Ramos (cell line): ENCODE results near the gene DMRTA2.

ENCODE experiments used
- in situ Hi-C: fragments of 300-500 bp; cut with MboI; formaldehyde crosslinking; loops from one replicate; pipeline ENCODE4 v1.14.3; 2022; ENCODE audit warnings: low sequenced_read_pairs; ENCODE audit not compliant: unreplicated experiment

The DMRTA2 gene

DNA sequence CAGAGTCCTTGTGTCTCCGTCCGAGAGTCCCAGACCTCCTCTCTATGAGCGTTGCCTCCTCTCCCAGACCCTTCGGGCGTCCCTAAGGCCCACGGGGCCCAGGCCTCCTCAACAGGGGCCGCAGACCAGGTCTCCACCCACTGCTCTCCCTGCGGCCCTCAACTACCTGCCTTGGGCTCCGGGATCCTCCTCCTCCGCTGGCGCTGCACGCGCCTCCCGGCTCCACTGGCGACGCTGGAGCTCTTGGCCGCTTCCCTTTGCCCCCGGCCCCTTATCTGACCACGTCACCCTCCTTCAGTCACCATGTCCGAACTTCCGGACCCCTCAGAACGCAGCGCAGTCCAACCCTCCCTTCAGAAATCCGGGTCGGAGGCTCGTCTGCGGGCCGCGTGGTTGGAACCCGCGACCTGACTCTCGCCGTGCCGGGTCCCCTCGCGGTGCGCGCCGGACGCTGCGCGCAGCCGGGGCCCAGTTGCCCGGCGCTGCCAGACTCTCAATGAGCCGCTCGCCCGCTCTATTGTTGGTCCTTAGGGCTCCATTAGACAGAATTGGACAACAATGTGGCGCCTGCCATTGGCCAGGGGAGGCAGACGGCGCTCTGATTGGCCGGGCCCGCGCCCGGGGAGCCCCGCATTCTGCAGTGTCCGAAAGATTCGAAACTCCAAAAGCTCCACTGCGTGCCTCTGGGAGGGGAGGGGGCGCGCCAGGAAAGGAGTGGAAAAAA, at the start of gene DMRTA2:
Gene DMRTA2, minus strand, starts transcription at position 498 of the 724 bp plus-strand sequence. CDS start 1,907 bp downstream, outside the sequence.
- in situ Hi-C loops: no loop called here

DNA sequence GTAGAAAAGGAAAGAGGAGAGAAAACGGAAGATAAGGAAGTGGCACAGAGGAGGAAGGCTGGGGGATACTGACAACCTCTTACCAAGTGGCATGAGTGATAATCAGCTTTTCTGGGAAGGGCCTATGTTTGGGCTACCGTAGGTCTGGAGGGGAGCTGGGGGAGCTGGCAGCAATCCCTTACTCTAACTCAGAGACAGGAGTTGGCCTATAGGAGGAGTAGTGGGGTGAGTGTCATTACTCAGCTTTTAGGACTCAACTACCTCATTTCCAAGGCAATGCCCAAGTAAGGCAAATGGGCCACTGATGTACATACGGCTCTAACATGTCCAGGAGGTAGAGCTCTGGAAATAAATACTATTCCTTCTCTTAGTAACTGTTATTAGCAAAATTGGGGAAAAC, 48.7 kb upstream of the DMRTA2 start:
- in situ Hi-C loops: no loop called here

DNA sequence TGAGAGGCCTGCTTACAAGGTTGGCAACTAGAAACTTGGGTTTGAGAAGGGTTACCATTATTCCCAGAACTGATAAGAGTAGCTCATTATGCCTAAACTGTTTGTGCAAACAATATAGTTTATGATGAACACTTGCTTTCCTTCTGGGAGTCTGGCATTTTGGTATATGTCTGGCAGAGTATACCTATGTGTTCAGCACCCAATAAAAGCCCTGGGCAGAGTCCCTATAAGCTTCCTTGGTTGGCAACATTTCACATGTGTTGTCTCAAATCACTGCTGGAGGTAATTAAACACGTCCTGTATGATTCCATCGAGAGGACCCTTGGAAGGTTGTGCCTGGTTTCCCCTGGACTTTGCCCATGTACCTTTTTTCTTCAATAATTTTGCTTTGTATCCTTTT, 39.7 kb upstream of the DMRTA2 start:
- in situ Hi-C loops: no loop called here

DNA sequence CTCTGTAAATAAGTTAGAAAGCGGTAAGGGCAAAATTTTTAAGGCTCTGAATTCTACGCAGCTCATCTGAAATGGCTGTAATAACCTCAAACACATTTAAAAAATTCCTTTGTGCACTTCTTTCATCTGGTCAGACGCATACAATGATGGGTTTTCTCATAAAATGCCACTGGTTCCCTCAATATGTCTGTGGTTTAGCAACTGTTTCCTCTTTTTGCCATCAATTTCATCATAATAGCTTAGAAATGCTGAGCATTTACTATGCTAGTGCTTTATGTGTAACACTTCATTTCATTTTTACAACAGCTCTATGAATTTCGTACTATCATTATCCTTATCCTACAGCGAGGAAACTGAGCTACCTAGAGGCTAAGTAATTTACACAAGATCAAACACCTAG, 35.3 kb upstream of the DMRTA2 start:
- in situ Hi-C loops: no loop called here

DNA sequence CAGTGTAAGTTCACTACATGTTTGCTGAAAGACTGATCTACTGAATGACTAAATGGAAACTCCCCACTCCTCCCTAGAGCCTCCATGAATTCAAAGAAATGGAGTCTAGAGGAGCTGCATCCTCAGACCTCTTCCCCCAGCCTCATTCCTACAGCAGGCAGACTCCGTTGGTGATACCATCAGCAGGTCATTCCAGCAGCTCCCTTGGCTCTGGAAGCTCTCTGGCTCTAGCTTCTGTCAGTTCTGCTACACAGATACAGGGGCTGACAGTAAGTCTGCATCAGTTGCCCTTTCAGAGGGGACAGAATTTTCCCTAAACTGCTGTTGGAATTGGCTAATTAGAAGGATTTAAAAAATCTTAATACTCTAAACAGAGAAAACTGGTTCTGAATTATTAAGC, 31.7 kb upstream of the DMRTA2 start:
- in situ Hi-C loops: no loop called here

DNA sequence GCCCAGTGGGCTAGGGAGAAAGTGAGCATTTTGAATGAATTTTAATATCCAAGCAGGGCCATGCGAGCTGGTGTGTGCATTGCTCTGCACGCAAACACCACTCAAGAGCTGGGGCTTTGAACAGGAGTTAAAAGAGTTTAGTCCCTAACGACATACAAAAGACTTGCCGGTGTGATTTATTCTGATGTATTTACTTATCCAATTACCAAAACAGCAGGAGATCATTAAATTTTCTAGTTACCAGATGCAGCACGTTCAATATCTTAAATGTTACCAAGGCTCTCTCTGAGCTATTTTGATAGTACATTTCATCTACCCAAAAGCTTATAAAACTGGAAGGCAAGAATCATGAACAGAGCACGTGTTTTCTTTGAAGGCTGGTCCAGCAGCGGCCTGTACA, 30.0 kb upstream of the DMRTA2 start:
- in situ Hi-C loops: no loop called here

DNA sequence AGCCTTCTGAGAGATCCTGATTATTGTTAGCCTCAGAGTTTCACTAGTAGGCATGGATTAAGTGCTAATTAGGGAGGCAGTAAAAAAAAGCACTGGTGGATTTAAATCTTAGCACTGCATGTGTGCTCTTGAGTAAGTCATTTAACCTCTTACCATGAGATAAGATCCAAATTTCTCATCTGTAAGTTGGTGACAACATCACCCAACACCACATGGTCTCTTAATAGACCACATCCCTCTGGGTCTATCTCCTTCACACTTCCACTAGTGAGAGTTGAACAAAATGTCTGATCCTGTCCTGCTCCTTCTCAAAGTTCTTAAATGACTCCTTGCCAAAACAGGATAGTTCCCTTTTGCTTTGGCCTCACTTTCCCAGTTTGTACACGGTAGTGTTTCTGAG, 29.5 kb upstream of the DMRTA2 start:
- in situ Hi-C loops: no loop called here

DNA sequence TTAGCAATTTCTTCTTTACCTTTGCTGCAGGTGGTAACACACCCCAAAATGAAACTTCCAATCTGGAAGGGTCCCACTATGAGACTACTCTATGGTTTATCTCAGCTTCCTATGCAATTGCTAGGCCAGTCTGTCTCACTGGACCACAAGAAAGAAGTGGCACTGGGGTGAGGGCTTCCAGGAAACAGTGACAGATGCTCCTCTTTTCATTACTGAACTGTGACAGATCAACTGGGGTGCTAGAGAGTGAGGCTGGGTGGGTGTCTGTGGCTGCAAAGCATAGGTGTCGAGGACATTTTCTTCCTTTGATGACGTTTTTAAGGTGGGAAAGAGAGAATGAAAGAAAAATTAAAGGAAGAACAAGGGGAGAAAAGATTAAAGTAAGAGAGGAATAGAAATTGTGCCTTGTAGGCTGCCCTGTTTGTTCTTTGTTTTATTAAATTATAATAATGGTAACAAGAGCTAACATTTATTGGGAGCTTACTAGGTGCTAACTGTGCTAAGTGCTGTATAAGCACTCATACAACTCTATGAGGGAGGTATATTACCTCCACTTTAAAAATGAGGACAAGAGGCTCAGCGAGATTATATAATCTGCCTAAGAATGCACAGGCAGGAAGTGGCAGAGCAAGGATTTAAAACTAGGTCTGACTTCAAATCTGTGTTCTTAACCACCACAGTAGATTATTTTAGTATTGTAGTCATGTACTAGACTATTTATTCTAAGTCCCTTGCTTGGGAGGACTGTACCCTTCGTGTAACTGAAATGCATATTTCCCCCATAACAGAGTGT, 27.8 kb upstream of the DMRTA2 start:
- in situ Hi-C loops: no loop called here

DNA sequence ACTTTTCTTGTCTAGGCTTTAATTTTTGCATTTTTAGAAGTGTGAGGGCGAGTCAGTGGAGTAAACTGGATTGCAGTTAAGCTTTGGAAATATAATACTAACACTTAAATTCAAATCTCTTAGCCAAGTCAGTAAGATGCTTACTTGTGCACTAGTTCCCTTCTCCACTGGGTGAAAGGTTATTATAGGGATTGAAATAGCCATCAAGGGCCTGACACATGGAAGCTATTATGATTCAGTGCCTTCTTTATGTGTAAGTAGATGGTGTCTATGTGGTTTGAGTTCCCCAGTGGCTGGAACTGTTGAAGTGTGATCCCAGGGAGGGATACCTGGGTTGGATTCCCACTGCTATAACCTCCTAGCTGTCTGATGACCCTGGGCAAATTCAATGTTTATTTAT, 24.7 kb upstream of the DMRTA2 start:
- in situ Hi-C loops: no loop called here

DNA sequence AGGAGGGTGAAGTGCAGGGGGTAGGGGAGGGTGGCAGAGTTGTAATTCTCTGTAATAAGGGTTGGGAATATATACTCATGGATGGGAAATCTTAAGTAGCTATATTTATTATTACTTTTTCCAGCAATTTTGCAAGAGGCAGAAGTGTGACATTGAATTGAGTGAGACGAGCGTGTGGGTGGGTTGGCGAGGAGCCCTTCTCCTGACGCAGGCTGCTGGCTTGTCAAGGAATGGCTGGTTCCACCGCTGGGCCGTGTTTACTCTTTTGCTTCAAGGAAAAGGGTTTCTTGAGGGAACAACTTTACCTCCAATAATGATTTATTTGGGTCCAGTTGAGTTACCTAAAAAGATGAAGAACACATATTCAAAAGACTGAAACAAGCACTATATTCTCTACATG, 17.9 kb upstream of the DMRTA2 start:
- in situ Hi-C loops: no loop called here

DNA sequence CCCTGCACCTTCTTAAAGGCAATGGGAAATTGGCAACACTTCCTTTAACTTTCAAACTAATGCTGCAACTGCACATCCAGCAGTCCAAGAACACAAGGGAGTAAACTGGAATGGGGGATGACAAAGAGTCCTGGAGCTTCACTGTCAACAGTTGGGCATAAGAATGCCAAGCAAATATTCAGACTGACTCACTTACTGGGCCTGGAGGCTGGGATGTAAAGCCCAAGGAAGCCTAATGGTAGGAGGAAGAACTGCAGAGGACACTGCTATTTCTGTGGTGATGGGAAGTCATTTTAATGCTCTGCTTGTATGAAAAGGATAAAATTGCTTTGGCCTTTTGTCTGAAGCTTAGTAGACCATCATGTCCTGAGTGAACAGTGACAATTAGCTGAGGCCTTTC, 15.7 kb upstream of the DMRTA2 start:
- in situ Hi-C loops: no loop called here

DNA sequence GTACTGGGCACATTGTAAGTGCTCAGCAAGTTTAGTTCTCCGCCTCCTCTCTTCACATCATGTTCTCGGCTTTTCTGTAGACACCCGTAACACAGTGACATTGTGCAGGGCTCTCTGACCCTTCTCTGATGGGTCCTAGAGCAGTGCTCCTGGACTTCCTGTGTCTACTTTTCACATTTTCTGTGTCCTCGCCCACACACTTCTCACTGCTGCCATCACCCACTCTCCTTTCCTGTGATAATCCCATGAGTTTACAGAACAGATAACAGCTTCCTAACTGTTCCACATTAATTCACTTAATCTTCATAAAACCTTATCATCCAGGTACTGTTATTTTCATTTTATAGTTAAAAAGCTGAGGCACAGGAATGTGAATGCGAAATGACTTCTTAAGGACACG, 13.2 kb upstream of the DMRTA2 start:
- in situ Hi-C loops: no loop called here

DNA sequence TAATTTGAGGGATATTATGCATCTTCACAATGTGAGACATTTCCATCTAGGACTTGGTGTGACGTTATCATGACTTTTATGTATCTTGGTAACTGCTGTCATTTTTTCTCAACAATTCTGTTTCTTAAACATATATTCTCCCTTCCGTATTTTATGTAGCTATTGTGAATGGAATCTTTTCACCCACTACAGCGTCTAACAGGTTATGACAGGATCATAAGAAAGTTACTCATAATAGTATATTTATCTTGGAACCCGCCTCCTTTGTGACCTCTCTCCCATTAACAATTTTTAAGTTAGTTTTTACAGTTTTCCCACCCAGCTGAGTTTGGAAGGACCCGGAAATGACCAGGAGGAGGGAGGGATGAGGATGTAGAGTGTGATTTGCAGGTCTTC, 6.8 kb upstream of the DMRTA2 start:
- in situ Hi-C loops: no loop called here

DNA sequence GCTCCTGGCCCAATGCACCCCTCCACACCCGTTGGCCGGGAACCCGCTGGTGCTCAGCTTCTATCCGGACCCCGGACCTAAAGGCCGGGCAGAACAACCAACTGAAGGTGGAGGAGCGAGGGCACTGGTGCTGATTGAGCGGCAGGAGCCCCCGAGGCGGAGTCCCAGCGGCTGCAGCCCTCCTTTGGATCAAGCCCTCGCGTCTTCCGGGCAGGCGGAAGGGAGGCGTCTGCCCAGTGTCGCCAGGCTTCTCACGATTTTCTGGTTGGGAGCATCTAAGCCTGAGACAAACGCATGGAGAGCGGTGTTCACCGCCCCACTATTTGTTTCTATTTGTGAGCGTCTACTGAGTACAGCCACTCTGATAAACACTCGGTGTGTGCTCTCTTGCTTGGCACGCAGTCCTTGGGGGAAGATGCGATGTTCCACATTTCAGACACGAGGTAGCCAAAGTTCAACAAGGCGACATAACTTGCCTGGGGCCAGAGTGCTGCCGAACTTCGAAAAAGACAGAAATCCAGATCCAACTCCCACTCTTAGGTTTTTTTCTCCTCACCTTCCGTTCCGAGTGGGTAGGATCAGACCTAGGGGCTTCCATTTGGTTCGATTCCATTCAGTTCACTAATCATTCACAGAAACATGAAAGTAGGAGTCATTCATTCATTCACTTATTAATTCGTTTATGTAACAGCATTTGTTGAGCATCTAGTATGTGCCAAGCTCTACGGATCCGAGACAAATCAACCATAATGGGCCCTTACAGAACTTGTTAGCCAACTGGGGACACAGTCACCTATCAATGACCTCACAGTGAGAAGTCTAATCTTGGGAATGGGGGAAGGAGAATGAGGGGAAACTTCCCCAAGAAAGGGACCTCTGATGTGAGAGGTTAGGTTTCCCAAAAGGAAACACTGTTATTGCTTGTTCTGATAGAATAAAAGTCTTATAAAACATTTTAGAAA, 4.9 kb upstream of the DMRTA2 start:
- in situ Hi-C loops: no loop called here

DNA sequence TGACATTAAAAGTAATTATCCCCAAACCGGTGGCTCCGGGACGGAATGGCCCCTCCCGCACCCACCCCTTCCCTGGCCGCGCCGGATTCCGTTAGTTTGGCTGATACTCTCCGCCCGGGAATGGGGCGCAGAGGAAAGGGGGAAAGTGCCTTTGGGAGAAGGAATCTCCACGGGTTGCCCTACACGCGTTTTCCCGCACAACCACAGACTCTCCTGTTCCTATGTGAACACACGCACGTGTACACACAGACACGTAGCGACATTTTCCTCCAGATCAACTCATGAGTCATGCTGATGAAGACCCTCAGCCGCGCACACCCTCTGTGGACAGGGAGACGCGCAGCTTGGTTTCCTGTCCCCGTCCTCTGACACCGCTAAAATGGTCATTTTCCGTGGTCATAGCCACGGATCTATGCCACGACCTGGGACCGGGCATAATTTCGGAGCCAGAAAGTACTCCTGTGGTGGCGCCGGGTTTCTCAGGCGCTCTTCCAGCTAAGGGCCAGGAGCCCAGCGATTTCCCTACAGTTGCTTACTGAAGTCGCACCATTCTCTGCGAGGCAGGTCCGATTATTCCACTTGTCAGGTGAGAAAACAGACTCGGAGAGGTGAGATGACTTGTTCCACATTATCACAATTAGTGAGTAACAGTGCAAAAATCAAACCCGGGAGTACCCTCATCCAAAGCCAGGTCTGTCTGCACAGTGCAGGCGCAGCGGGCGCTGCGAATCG, 4.0 kb upstream of the DMRTA2 start:
- in situ Hi-C loops: no loop called here

DNA sequence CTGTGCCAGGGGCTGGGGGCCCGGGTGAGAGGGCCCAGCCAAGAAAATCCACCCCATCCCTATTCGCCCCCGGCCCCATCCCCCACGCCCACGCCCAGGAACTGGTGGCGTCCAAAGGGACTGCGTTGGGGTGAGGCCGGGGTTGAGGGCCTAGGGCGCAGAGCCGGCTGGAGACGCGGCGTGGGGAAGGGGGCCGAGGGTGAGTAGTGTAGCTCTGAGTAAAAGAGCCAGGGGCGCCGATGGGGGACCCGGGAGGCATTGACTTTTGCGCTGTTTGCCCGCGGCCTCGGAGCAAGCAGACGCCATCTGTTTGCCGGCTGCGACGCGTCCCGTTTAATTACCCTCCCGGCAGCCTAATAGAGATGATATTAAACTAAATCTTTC, 3.5 kb upstream of the DMRTA2 start:
- in situ Hi-C loops: no loop called here

DNA sequence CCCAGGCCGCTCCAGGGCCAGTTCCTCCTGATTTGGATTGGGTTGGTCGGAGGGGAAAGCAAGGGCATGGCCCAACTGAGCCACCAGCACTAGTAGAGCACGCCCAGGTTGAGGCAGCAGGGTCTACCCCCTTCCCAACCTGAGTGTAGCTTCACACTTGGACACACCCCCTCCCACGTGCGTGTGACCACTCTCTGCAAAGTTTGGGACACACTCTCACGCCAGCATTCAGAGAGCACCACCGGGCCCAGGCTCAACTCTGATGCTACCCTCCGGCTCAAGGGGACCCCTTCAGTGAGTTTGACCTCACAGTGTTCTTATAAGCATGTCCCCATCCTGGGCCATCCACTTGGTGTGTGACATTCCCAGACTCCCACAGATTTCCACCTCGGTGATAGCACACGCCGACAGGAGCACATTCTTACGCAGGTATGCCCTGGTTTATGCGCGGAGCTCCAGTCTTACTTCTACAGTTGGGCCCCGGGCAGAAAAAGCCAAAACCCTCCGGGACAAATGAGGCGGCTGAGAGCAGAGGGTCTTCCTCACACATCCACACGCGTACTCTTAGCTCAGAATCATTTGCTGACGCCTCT, 3.0 kb upstream of the DMRTA2 start:
- in situ Hi-C loops: no loop called here

DNA sequence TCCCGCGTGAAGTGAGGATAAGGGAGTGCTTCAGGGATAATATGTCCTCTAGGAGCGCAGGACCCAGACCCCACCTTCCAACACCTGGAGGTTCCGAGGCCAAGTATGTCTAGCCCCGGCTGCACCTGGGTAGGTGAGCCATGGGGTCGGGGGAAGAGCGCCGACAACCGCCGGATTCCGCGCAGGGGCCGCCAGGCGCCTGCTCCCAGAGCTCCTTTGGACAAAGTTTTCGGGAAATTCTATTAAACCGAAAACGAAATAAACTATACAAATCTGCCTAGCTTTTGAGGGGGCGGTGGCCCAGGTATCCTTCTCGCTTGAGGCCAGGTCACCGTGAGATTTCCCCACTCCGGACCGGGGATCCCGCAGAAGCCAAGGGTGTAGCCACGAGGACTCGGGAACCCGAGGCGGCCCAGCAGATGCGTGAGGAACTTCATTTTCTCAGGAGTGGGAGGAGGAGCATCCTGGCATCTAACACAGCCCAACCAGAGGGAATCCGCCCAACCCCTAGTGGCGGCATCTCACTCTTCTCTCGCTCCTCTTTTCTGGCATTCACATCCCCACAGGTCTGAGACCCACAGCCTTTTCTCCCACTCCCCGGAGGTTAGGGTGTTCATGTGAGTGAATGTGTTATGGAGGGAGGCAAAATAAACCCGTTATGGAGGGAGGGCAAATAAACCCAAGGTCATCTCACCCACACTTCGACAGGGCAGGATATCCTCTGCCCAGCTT, 2.3 kb upstream of the DMRTA2 start:
- in situ Hi-C loops: no loop called here

DNA sequence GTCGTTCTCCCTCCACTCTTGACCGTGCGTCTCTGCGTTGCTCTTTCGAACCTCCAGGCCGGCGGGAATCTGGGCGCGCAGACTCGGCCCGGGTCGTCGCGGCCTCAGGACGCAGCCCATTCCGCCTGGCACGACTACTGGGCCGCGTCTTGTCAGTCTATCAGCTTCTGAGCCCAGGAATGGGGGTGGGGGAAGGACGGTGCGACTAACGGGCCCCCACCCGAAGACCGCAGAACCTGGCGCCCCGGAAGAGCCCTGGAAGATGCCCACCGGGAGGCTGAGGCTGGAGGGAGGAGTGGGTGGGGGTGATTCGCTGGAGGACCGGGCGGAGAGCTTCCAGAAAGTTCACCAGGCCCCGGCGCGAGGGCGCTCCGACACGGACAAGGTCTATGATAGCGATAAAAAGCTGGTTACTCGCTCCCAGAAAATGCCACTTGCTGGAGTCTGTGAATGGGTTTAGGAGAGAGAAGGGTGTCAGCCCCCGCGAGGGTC, 1.7 kb upstream of the DMRTA2 start:
- in situ Hi-C loops: no loop called here
